HCT116 (cell line): ENCODE data around the gene CTNNA1. TPM values are rescaled to one million over a fixed set of nuclear protein-coding genes. Genes with fewer than 3 reads are reported as not detected.

Experiments
- ATAC-seq: fragments of 200-7000 bp; cut with Tn5 transposase; 2 replicates; pipeline ENCODE4 v1.9.1; 2020; ENCODE audit warnings: mild to moderate bottlenecking, moderate library complexity
- BruUV-seq: library from RNA; stranded (reverse); fragments of 400-500 nt; replicated peaks from 2 replicates; lab custom pipeline; 2021; lab: Mats Ljungman, UMichigan
- CTCF ChIA-PET: fragments of 300-600 bp; sonication (Branson Sonifier 250); formaldehyde crosslinking; loops from one replicate; lab custom pipeline; 2021; ENCODE audit warnings: antibody characterized with exemption; lab: Charles Lee
- POLR2A ChIA-PET: fragments of 300-600, 350-600 bp; sonication (Branson Sonifier 250); formaldehyde crosslinking; loops from one replicate; lab custom pipeline; 2021; ENCODE audit warnings: antibody characterized with exemption; lab: Charles Lee
- RAD21 ChIA-PET, 2 experiments: fragments of 300-600 bp; sonication (Branson Sonifier 250); formaldehyde crosslinking; loops; one replicate each; lab custom pipeline; 2023; ENCODE audit warnings: low total read pairs in 2 of 2; ENCODE audit not compliant: uncharacterized antibody in 2 of 2, unreplicated experiment in 2 of 2, low non-redundant PET in 1 of 2; lab: Charles Lee
- DNase-seq: peaks from one replicate; pipeline ENCODE4 v3.0.0-alpha.2; 2010; ENCODE audit warnings: low read depth, low spot score
- H2AFZ ChIP-seq: fragments of 200-600 bp; shearing (Covaris generic), sonication (generic); 2 replicates; pipeline ENCODE4 v1.6.1; 2017; ENCODE audit warnings: low read depth, mixed run types, mixed read lengths, antibody characterized with exemption, low read length; ENCODE audit not compliant: poor library complexity, severe bottlenecking
- H3K27ac ChIP-seq: 2 replicates; pipeline ENCODE4 v1.5.1; 2012; ENCODE audit warnings: low read depth, low read length
- H3K27me3 ChIP-seq: fragments of 200-600 bp; sonication (generic); 2 replicates; pipeline ENCODE4 v1.6.1; 2016; ENCODE audit warnings: mixed run types, low read length, mixed read lengths; ENCODE audit not compliant: insufficient read depth
- H3K36me3 ChIP-seq, 2 experiments: fragments of 200-500 bp in 1 of 2; fragments of 200-600 bp in 1 of 2; sonication (Bioruptor generic) in 1 of 2; sonication (generic) in 1 of 2; 2 replicates each; pipeline versions ENCODE4 v1.5.1 to v1.6.1; 2014 to 2016; ENCODE audit warnings: low read length in 2 of 2, inconsistent platforms in 1 of 2, mixed read lengths in 1 of 2, mixed run types in 1 of 2; ENCODE audit not compliant: insufficient read depth in 2 of 2, control insufficient read depth in 1 of 2
- H3K4me1 ChIP-seq, 2 experiments: fragments of 200-600 bp in 1 of 2; sonication (generic) in 1 of 2; 2 replicates each; pipeline versions ENCODE4 v1.5.1 to v1.6.1; 2012 to 2017; ENCODE audit warnings: low read length in 2 of 2, inconsistent platforms in 1 of 2, mild to moderate bottlenecking in 1 of 2, mixed read lengths in 1 of 2, mixed run types in 1 of 2, moderate library complexity in 1 of 2; ENCODE audit not compliant: insufficient read depth in 2 of 2, control insufficient read depth in 1 of 2
- H3K4me2 ChIP-seq: fragments of 200-600 bp; sonication (generic); 2 replicates; pipeline ENCODE4 v1.6.1; 2017; ENCODE audit warnings: mixed run types, low read length, mixed read lengths
- H3K4me3 ChIP-seq, 2 experiments: fragments of 200-600 bp in 1 of 2; sonication (generic) in 1 of 2; replicated peaks in 1 of 2; 2 replicates each; pipeline ENCODE4 v1.5.1; 2011 to 2016; ENCODE audit warnings: low read length in 2 of 2, control low read depth in 1 of 2, low read depth in 1 of 2, mild to moderate bottlenecking in 1 of 2, mixed read lengths in 1 of 2, mixed run types in 1 of 2
- H3K79me2 ChIP-seq: fragments of 200-600 bp; sonication (generic); 2 replicates; pipeline ENCODE4 v1.6.1; 2017; ENCODE audit warnings: mild to moderate bottlenecking, mixed run types, low read length, moderate library complexity, mixed read lengths; ENCODE audit not compliant: insufficient read depth
- H3K9ac ChIP-seq: fragments of 200-600 bp; sonication (generic); 2 replicates; pipeline ENCODE4 v1.6.1; 2016; ENCODE audit warnings: low read length, mixed read lengths
- H3K9me2 ChIP-seq: fragments of 200-600 bp; sonication (generic), shearing (Covaris generic); 2 replicates; pipeline ENCODE4 v1.6.1; 2017; ENCODE audit warnings: mixed run types, mild to moderate bottlenecking, moderate library complexity; ENCODE audit not compliant: insufficient read depth
- H3K9me3 ChIP-seq, 2 experiments: fragments of 200-500 bp in 1 of 2; fragments of 200-600 bp in 1 of 2; sonication (Bioruptor generic) in 1 of 2; sonication (generic) in 1 of 2; 2 replicates each; pipeline ENCODE4 v1.6.1; 2014 to 2017; ENCODE audit warnings: low read length in 2 of 2, mixed read lengths in 2 of 2, inconsistent platforms in 1 of 2, low read depth in 1 of 2, mild to moderate bottlenecking in 1 of 2, mixed run types in 1 of 2, moderate library complexity in 1 of 2; ENCODE audit not compliant: control insufficient read depth in 1 of 2, insufficient read depth in 1 of 2
- H4K20me1 ChIP-seq: fragments of 200-600 bp; sonication (generic), shearing (Covaris generic); 2 replicates; pipeline ENCODE4 v1.6.1; 2017; ENCODE audit warnings: mixed run types, mild to moderate bottlenecking, moderate library complexity; ENCODE audit not compliant: insufficient read depth
- CBX3 ChIP-seq: IDR thresholded peaks from 2 replicates; pipeline ENCODE4 v1.6.1; 2012; ENCODE audit warnings: low read depth
- CEBPB ChIP-seq: IDR thresholded peaks from 2 replicates; pipeline ENCODE4 v1.6.1; 2012; ENCODE audit warnings: low read depth
- EGR1 ChIP-seq: IDR thresholded peaks from 2 replicates; pipeline ENCODE4 v1.6.1; 2012; ENCODE audit warnings: low read depth
- ELF1 ChIP-seq: IDR thresholded peaks from 2 replicates; pipeline ENCODE4 v1.6.1; 2012; ENCODE audit warnings: low read depth, borderline replicate concordance
- EZH2 ChIP-seq: fragments of 200-600 bp; sonication (generic); IDR thresholded peaks from 2 replicates; pipeline ENCODE4 v1.6.1; 2017; ENCODE audit warnings: antibody characterized with exemption, mixed run types
- EZH2phosphoT487 ChIP-seq: fragments of 200-600 bp; IDR thresholded peaks from 2 replicates; pipeline ENCODE4 v1.6.1; 2018; ENCODE audit warnings: antibody characterized with exemption, borderline replicate concordance
- FOSL1 ChIP-seq: IDR thresholded peaks from 2 replicates; pipeline ENCODE4 v1.6.1; 2012; ENCODE audit warnings: low read depth
- JUND ChIP-seq: IDR thresholded peaks from 2 replicates; pipeline ENCODE4 v1.6.1; 2012
- POLR2A ChIP-seq: IDR thresholded peaks from 2 replicates; pipeline ENCODE4 v1.7.0; 2011; ENCODE audit warnings: borderline replicate concordance; ENCODE audit not compliant: insufficient read depth, insufficient read length; ENCODE audit errors: extremely low read depth
- POLR2AphosphoS5 ChIP-seq: IDR thresholded peaks from 2 replicates; pipeline ENCODE4 v1.6.1; 2011; ENCODE audit warnings: mild to moderate bottlenecking, low read depth, low read length, moderate library complexity
- RAD21 ChIP-seq: IDR thresholded peaks from 2 replicates; pipeline ENCODE4 v1.6.1; 2012; ENCODE audit warnings: low read depth, mild to moderate bottlenecking
- SP1 ChIP-seq: IDR thresholded peaks from 2 replicates; pipeline ENCODE4 v1.6.1; 2012; ENCODE audit warnings: low read depth
- SRF ChIP-seq: IDR thresholded peaks from 2 replicates; pipeline ENCODE4 v1.6.1; 2012; ENCODE audit warnings: low read depth
- TCF7L2 ChIP-seq: IDR thresholded peaks from 2 replicates; pipeline ENCODE4 v1.7.0; 2011; ENCODE audit warnings: borderline replicate concordance, inconsistent platforms; ENCODE audit not compliant: insufficient read depth, insufficient read length; ENCODE audit errors: extremely low read depth
- YY1 ChIP-seq: IDR thresholded peaks from 2 replicates; pipeline ENCODE4 v1.6.1; 2011; ENCODE audit warnings: low read length, low read depth, moderate library complexity, mild to moderate bottlenecking; ENCODE audit not compliant: insufficient replicate concordance; ENCODE audit errors: extremely low read depth
- ZFX ChIP-seq: fragments of 450-650 bp; IDR thresholded peaks from 2 replicates; pipeline ENCODE4 v1.6.1; 2017
- intact Hi-C: fragments of 100-400 bp; cut with micrococcal nuclease; formaldehyde crosslinking; loops from 2 replicates; pipeline ENCODE4 v1.10.0; 2022
- total RNA-seq: library from RNA; stranded (reverse); gene quantifications from one replicate; pipeline ENCODE4 v1.2.1, GENCODE V29; 2021; ENCODE audit not compliant: unreplicated experiment
- TF ChIP-seq, protein P1 (sequence below): IDR thresholded peaks from 2 replicates; pipeline ENCODE4 v1.6.1; 2011; ENCODE audit warnings: mild to moderate bottlenecking, low read length, moderate library complexity; ENCODE audit not compliant: insufficient replicate concordance; ENCODE audit errors: extremely low read depth
- TF ChIP-seq, protein P2 (sequence below): IDR thresholded peaks from 2 replicates; pipeline ENCODE4 v1.6.1; 2012

The CTNNA1 gene
- total RNA-seq, 1 experiment from 2014 or later = 313 TPM

- Histone ChIP-seq H4K20me1 (0 out of 2 replicates have a peak, but pooled peaks cover 3% of the 10 kb centered on the region), H3K36me3 (peaks cover 5 to 6% of the 10 kb centered on the region in 2 experiments; a peak in 3 of 4 replicates), H3K9ac (no peak overlapping the region), H3K4me3 (no peak overlapping the region), H2AFZ (no peak overlapping the region), H3K4me2 (no peak overlapping the region), H3K27me3 (no peaks in the 10 kb centered on the region), H3K27ac (no peak overlapping the region), H3K9me2 (no peaks in the 10 kb centered on the region), H3K4me1 (no peaks in the 10 kb centered on the region; a peak in 1 of 4 replicates), H3K79me2 (peaks cover 97% of the 10 kb centered on the region), H3K9me3 (no peaks in the 10 kb centered on the region)
- CTCF ChIA-PET = interaction anchor here (1.2 to 3.2 kb wide), 6 partner anchors 8 to 472 kb away, joined by 4 to 33 read pairs (median 10); no protein-coding TSS in a partner anchor
- RAD21 ChIA-PET = no interaction called here
- intact Hi-C loops = no loop called here
- DNase-seq = no peak
- POLR2A ChIA-PET = no interaction called here
- BruUV-seq = no TSS peak
- ATAC-seq = no peak
- TF ChIP-seq TCF7L2 (no peak), CEBPB (no peak), EZH2phosphoT487 (no peak), FOSL1 (no peak), EGR1 (no peak), CBX3 (no peak), POLR2AphosphoS5 (no peak), YY1 (no peak), JUND (no peak), RAD21 (no peak), EZH2 (no peak), POLR2A (no peak), ZFX (no peak), SP1 (no peak), SRF (no peak), ELF1 (no peak)
- TF ChIP-seq, protein P1, sequence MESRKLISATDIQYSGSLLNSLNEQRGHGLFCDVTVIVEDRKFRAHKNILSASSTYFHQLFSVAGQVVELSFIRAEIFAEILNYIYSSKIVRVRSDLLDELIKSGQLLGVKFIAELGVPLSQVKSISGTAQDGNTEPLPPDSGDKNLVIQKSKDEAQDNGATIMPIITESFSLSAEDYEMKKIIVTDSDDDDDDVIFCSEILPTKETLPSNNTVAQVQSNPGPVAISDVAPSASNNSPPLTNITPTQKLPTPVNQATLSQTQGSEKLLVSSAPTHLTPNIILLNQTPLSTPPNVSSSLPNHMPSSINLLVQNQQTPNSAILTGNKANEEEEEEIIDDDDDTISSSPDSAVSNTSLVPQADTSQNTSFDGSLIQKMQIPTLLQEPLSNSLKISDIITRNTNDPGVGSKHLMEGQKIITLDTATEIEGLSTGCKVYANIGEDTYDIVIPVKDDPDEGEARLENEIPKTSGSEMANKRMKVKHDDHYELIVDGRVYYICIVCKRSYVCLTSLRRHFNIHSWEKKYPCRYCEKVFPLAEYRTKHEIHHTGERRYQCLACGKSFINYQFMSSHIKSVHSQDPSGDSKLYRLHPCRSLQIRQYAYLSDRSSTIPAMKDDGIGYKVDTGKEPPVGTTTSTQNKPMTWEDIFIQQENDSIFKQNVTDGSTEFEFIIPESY = no peak
- TF ChIP-seq, protein P2, sequence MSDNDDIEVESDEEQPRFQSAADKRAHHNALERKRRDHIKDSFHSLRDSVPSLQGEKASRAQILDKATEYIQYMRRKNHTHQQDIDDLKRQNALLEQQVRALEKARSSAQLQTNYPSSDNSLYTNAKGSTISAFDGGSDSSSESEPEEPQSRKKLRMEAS = no peak
These were observed 37.5 kb downstream of the CTNNA1 start for GRCh38 chr5:138790684-138791083.
